H1 (cell line): ENCODE results near the gene ARHGAP26. TPM values are rescaled to one million over a fixed set of nuclear protein-coding genes. Genes with fewer than 3 reads are reported as not detected.

Source experiments
- CTCF ChIA-PET: fragments of 300-600 bp; sonication (Branson Sonifier 250); formaldehyde crosslinking; loops from one replicate; lab custom pipeline; 2021; ENCODE audit not compliant: partially characterized antibody; lab: Charles Lee
- POLR2A ChIA-PET: fragments of 300-600 bp; sonication (Branson Sonifier 250); formaldehyde crosslinking; loops from one replicate; lab custom pipeline; 2021; ENCODE audit warnings: inconsistent platforms; ENCODE audit not compliant: partially characterized antibody; lab: Charles Lee
- DNase-seq, 2 experiments: peaks; one replicate each; pipeline versions ENCODE4 v3.0.0 to v3.0.0-alpha.2; 2010 to 2022; ENCODE audit warnings: low spot score in 2 of 2, low read depth in 1 of 2, mixed read lengths in 1 of 2
- FAIRE-seq: peaks from 2 replicates; lab custom pipeline; 2011; peaks lifted over from hg19 to GRCh38; lab: Jason Lieb, UNC
- H2AFZ ChIP-seq: 2 replicates; pipeline ENCODE4 v1.8.1; 2012; ENCODE audit warnings: low read length, inconsistent platforms
- H2AK5ac ChIP-seq: 2 replicates; pipeline ENCODE4 v1.6.1; 2013; ENCODE audit warnings: low read depth, low read length
- H2BK120ac ChIP-seq: replicated peaks from 2 replicates; pipeline ENCODE3; 2013; ENCODE audit warnings: low read depth, low read length, inconsistent platforms
- H2BK12ac ChIP-seq: 2 replicates; pipeline ENCODE4 v1.6.1; 2013; ENCODE audit warnings: low read depth, low read length
- H2BK15ac ChIP-seq: 2 replicates; pipeline ENCODE4 v1.6.1; 2013; ENCODE audit warnings: low read length
- H2BK20ac ChIP-seq: 2 replicates; pipeline ENCODE4 v1.6.1; 2013; ENCODE audit warnings: low read length
- H2BK5ac ChIP-seq: 2 replicates; pipeline ENCODE4 v1.6.1; 2013; ENCODE audit warnings: low read depth, low read length
- H3K14ac ChIP-seq: 2 replicates; pipeline ENCODE4 v1.6.1; 2013; ENCODE audit warnings: inconsistent platforms; ENCODE audit not compliant: insufficient read length
- H3K18ac ChIP-seq: 2 replicates; pipeline ENCODE4 v1.6.1; 2013; ENCODE audit warnings: low read length; ENCODE audit errors: extremely low read depth
- H3K23ac ChIP-seq: 2 replicates; pipeline ENCODE4 v1.6.1; 2013; ENCODE audit warnings: inconsistent platforms; ENCODE audit not compliant: insufficient read length
- H3K23me2 ChIP-seq: 2 replicates; pipeline ENCODE4 v1.6.1; 2013; ENCODE audit warnings: low read depth, low read length
- H3K27ac ChIP-seq: 2 replicates; pipeline ENCODE4 v1.6.1; 2011; ENCODE audit warnings: low read depth, low read length, inconsistent platforms
- H3K27me3 ChIP-seq, 4 experiments: replicated peaks in 1 of 4; 1 replicate in 1 of 4; 2 replicates in 3 of 4; pipeline versions ENCODE4 v1.6.1 to v1.8.1; 2011 to 2013; ENCODE audit warnings: low read length in 3 of 4, mild to moderate bottlenecking in 3 of 4, inconsistent platforms in 2 of 4, mixed read lengths in 2 of 4, moderate library complexity in 1 of 4; ENCODE audit not compliant: control insufficient read depth in 3 of 4, insufficient read depth in 3 of 4; ENCODE audit errors: extremely low read depth in 1 of 4
- H3K36me3 ChIP-seq, 4 experiments: 2 replicates each; pipeline versions ENCODE4 v1.6.1 to v1.8.1; 2011 to 2013; ENCODE audit warnings: mild to moderate bottlenecking in 4 of 4, low read length in 3 of 4, moderate library complexity in 2 of 4, control low read depth in 1 of 4, inconsistent platforms in 1 of 4; ENCODE audit not compliant: insufficient read depth in 4 of 4, control insufficient read depth in 2 of 4
- H3K4ac ChIP-seq: replicated peaks from 2 replicates; pipeline ENCODE3; 2013; ENCODE audit warnings: low read length, low read depth, mixed read lengths, inconsistent platforms; ENCODE audit not compliant: insufficient read length
- H3K4me1 ChIP-seq, 4 experiments: replicated peaks in 1 of 4; 1 replicate in 1 of 4; 2 replicates in 3 of 4; pipeline versions ENCODE4 v1.6.1 to v1.8.1; 2011 to 2013; ENCODE audit warnings: low read length in 3 of 4, inconsistent platforms in 2 of 4, mixed read lengths in 1 of 4; ENCODE audit not compliant: insufficient read depth in 4 of 4, control insufficient read depth in 3 of 4
- H3K4me2 ChIP-seq, 2 experiments: 2 replicates each; pipeline versions ENCODE4 v1.6.1 to v1.8.1; 2011 to 2013; ENCODE audit warnings: low read depth in 2 of 2, low read length in 2 of 2, control low read depth in 1 of 2, inconsistent platforms in 1 of 2, mild to moderate bottlenecking in 1 of 2; ENCODE audit not compliant: insufficient read depth in 1 of 2
- H3K4me3 ChIP-seq, 4 experiments: fragments of 200-600, 300-600 bp in 1 of 4; sonication (generic), shearing (Covaris generic), sonication (Bioruptor Twin) in 1 of 4; 2 replicates each; pipeline versions ENCODE4 v1.5.1 to v1.8.1; 2011 to 2016; ENCODE audit warnings: low read length in 4 of 4, low read depth in 3 of 4, control low read depth in 2 of 4, inconsistent platforms in 2 of 4, mild to moderate bottlenecking in 2 of 4, mixed read lengths in 1 of 4, moderate library complexity in 1 of 4; ENCODE audit not compliant: insufficient read depth in 2 of 4; ENCODE audit errors: extremely low read depth in 1 of 4
- H3K56ac ChIP-seq: replicated peaks from 2 replicates; pipeline ENCODE3; 2013; ENCODE audit warnings: low read depth, mild to moderate bottlenecking, mixed read lengths, low read length, inconsistent platforms; ENCODE audit not compliant: insufficient read length
- H3K79me1 ChIP-seq: 2 replicates; pipeline ENCODE4 v1.6.1; 2013; ENCODE audit warnings: low read depth, low read length, control low read depth
- H3K79me2 ChIP-seq, 2 experiments: 2 replicates each; pipeline versions ENCODE4 v1.6.1 to v1.8.1; 2012 to 2013; ENCODE audit warnings: low read length in 2 of 2, mild to moderate bottlenecking in 2 of 2, inconsistent platforms in 1 of 2; ENCODE audit not compliant: insufficient read depth in 2 of 2, control insufficient read depth in 1 of 2
- H3K9ac ChIP-seq, 4 experiments: replicated peaks in 1 of 4; 1 replicate in 1 of 4; 2 replicates in 3 of 4; pipeline versions ENCODE4 v1.6.1 to v1.8.1; 2011 to 2013; ENCODE audit warnings: low read depth in 3 of 4, low read length in 3 of 4, control low read depth in 2 of 4, mild to moderate bottlenecking in 2 of 4, moderate library complexity in 2 of 4, inconsistent platforms in 1 of 4; ENCODE audit errors: extremely low read depth in 1 of 4
- H3K9me3 ChIP-seq, 2 experiments: 2 replicates each; pipeline versions ENCODE4 v1.6.1 to v1.8.1; 2012 to 2013; ENCODE audit warnings: mild to moderate bottlenecking in 2 of 2, moderate library complexity in 2 of 2, control low read depth in 1 of 2, inconsistent platforms in 1 of 2, low read depth in 1 of 2, low read length in 1 of 2, mixed read lengths in 1 of 2; ENCODE audit not compliant: insufficient read depth in 2 of 2
- H4K20me1 ChIP-seq, 2 experiments: replicated peaks in 1 of 2; 2 replicates each; pipeline versions ENCODE3 to v1.8.1; 2011 to 2013; ENCODE audit warnings: inconsistent platforms in 2 of 2, low read length in 2 of 2, mild to moderate bottlenecking in 1 of 2; ENCODE audit not compliant: insufficient read depth in 2 of 2, control insufficient read depth in 1 of 2
- H4K5ac ChIP-seq: 2 replicates; pipeline ENCODE4 v1.6.1; 2013; ENCODE audit warnings: low read length, low read depth, mixed read lengths, inconsistent platforms; ENCODE audit not compliant: insufficient read length
- H4K8ac ChIP-seq: 2 replicates; pipeline ENCODE4 v1.8.0; 2013; ENCODE audit warnings: mild to moderate bottlenecking, moderate library complexity, low read length, inconsistent platforms; ENCODE audit not compliant: insufficient read depth; ENCODE audit errors: extremely low read depth
- H4K91ac ChIP-seq: replicated peaks from 2 replicates; pipeline ENCODE3; 2013; ENCODE audit warnings: low read length, mixed read lengths, inconsistent platforms; ENCODE audit not compliant: insufficient read length
- ATF2 ChIP-seq: IDR thresholded peaks from 2 replicates; pipeline ENCODE4 v1.6.1; 2012; ENCODE audit warnings: low read length, inconsistent platforms
- MAX ChIP-seq: IDR thresholded peaks from 2 replicates; pipeline ENCODE4 v1.6.1; 2012; ENCODE audit warnings: inconsistent platforms
- RFX5 ChIP-seq: IDR thresholded peaks from 2 replicates; pipeline ENCODE4 v1.6.1; 2011; ENCODE audit warnings: low read depth, low read length, improper control_type of control experiment, borderline replicate concordance
- WGBS, 2 experiments: shearing (Covaris generic) in 1 of 2; methylation state at CpG; one replicate each; pipeline versions ENCODE4 v1.1.6 to v1.1.7; 2013 to 2015; ENCODE audit warnings: low lambda C conversion rate in 2 of 2, mixed read lengths in 2 of 2, inconsistent platforms in 1 of 2, low coverage in 1 of 2, missing lambda C conversion rate in 1 of 2; ENCODE audit not compliant: insufficient replicate concordance in 2 of 2, insufficient coverage in 1 of 2, insufficient read length in 1 of 2; ENCODE audit errors: extremely low coverage in 1 of 2, missing lambda C conversion rate in 1 of 2; 5-methylcytosine and 5-hydroxymethylcytosine counted together
- polyA plus RNA-seq, 7 experiments: library from polyadenylated mRNA; depleted of rRNA in 3 of 7; stranded (reverse) in 5 of 7; unstranded in 2 of 7; fragments of >200 nt in 5 of 7; fragments of 200-250 nt in 2 of 7; gene quantifications; 1 replicate in 5 of 7; 2 replicates in 1 of 7; 4 replicates in 1 of 7; pipeline versions ENCODE4 v1.2.1 to v1.2.3, GENCODE V29; 2011 to 2013; ENCODE audit warnings: missing spikeins in 2 of 7, mixed read lengths in 2 of 7
- total RNA-seq: library from RNA; stranded (reverse); fragmentation: NEBNext Ultra II Directional; extraction: Animal tissue kit (Norgen Biotek cat#: 25700); gene quantifications from 2 replicates; pipeline ENCODE4 v1.2.1, GENCODE V29; 2021

ARHGAP26 gene
- total and polyA plus RNA-seq, 2 of the 8 experiments (the other 6 are each of a cell fraction or from before 2014, with no cell fraction given): 7.1 to 24.8 TPM

- H3K56ac ChIP-seq: no peak overlapping the region
- no peak overlapping the region for H3K18ac ChIP-seq
- H2BK12ac ChIP-seq: no peak overlapping the region
- no peak overlapping the region for H4K91ac ChIP-seq
- DNase-seq: no peak
- no peak overlapping the region for H3K14ac ChIP-seq
- no peak overlapping the region for H4K5ac ChIP-seq
- no peak overlapping the region for H3K4me3 ChIP-seq
- H4K20me1 ChIP-seq: no peaks in the 10 kb centered on the region
- no peaks in the 10 kb centered on the region; the same call in 1 of the 2 replicates for H3K23me2 ChIP-seq
- FAIRE-seq: no peak
- no peak overlapping the region for H2AFZ ChIP-seq
- POLR2A ChIA-PET: no interaction called here
- no peaks in the 10 kb centered on the region for H3K9me3 ChIP-seq
- CTCF ChIA-PET: no interaction called here
- H2BK15ac ChIP-seq: no peak overlapping the region
- H3K4me2 ChIP-seq: no peak overlapping the region
- 91% methylated on average over 6 of the region's 6 CpGs; no CpG with 5 or more reads in 1 of the 2 experiments for WGBS, 2 experiments
- H3K4me1 ChIP-seq: peaks cover 0 to 7% (median under 1%) of the 10 kb centered on the region in 4 experiments; a peak in 2 of 7 replicates
- H2AK5ac ChIP-seq: no peak overlapping the region
- H3K36me3 ChIP-seq: no peaks in the 10 kb centered on the region
- TF ChIP-seq RFX5: no peak
- no peak for TF ChIP-seq MAX
- no peak for TF ChIP-seq ATF2
- no peaks in the 10 kb centered on the region for H3K79me1 ChIP-seq
- no peak overlapping the region for H4K8ac ChIP-seq
- no peak overlapping the region for H2BK120ac ChIP-seq
- H3K9ac ChIP-seq: no peak overlapping the region
- H2BK20ac ChIP-seq: no peak overlapping the region
- no peak overlapping the region for H3K23ac ChIP-seq
- H3K4ac ChIP-seq: no peak overlapping the region
- no peak overlapping the region for H3K27ac ChIP-seq
- no peaks in the 10 kb centered on the region for H3K27me3 ChIP-seq
- H2BK5ac ChIP-seq: no peak overlapping the region
- H3K79me2 ChIP-seq: no peaks in the 10 kb centered on the region
Observed at GRCh38 chr5:143085319-143085917, 315.2 kb downstream of the ARHGAP26 start.
